NAMALWA (cell line): ENCODE measurements around the gene RAD51B.

ENCODE experiments used
- DNase-seq: peaks from one replicate; pipeline ENCODE4 v3.0.0-alpha.2; 2015; ENCODE audit warnings: low spot score

RAD51B gene

GRCh38 chr14:68235011-68235410 lies 415.4 kb downstream of the RAD51B start:
- no peak for DNase-seq

- no peak for DNase-seq
Observed at GRCh38 chr14:68236582-68237458, 417.2 kb downstream of the RAD51B start.

- no peak for DNase-seq
Observed at GRCh38 chr14:68238551-68238950, 419.0 kb downstream of the RAD51B start.

GRCh38 chr14:68238976-68239375 lies 419.4 kb downstream of the RAD51B start:
- DNase-seq: no peak

GRCh38 chr14:68239988-68240771 lies 420.6 kb downstream of the RAD51B start:
- no peak for DNase-seq

- no peak for DNase-seq
Observed at GRCh38 chr14:68241862-68242487, 422.4 kb downstream of the RAD51B start.

GRCh38 chr14:68243450-68244010 lies 424.0 kb downstream of the RAD51B start:
- no peak for DNase-seq

- DNase-seq: no peak
Observed at GRCh38 chr14:68244262-68244980, 424.8 kb downstream of the RAD51B start.

GRCh38 chr14:68245146-68246073 lies 425.8 kb downstream of the RAD51B start:
- DNase-seq: no peak

GRCh38 chr14:68246074-68246785 lies 426.7 kb downstream of the RAD51B start:
- no peak for DNase-seq

GRCh38 chr14:68246786-68247105 lies 427.2 kb downstream of the RAD51B start:
- no peak for DNase-seq

GRCh38 chr14:68247274-68247673 lies 427.7 kb downstream of the RAD51B start:
- DNase-seq: no peak

- no peak for DNase-seq
Observed at GRCh38 chr14:68247676-68248268, 428.2 kb downstream of the RAD51B start.

GRCh38 chr14:68248481-68249255 lies 429.1 kb downstream of the RAD51B start:
- peak; percentile 62 for DNase-seq

GRCh38 chr14:68249661-68250451 lies 430.3 kb downstream of the RAD51B start:
- DNase-seq: no peak

GRCh38 chr14:68250927-68251768 lies 431.6 kb downstream of the RAD51B start:
- no peak for DNase-seq

GRCh38 chr14:68251769-68252100 lies 432.2 kb downstream of the RAD51B start:
- DNase-seq: no peak
